HG02571 (cell line): ENCODE measurements around the gene SRRM3.
"Not testable (repeated sequence)": the region's sequence is repeated elsewhere in the genome, so short reads cannot be mapped to it uniquely, and the experiment has no call there.

Experiments used
- ATAC-seq: cut with Tn5 transposase; IDR thresholded peaks from one replicate; pipeline ENCODE4 v1.9.1; 2021; ENCODE audit warnings: mild to moderate bottlenecking, moderate library complexity; ENCODE audit not compliant: unreplicated experiment

SRRM3 gene

DNA sequence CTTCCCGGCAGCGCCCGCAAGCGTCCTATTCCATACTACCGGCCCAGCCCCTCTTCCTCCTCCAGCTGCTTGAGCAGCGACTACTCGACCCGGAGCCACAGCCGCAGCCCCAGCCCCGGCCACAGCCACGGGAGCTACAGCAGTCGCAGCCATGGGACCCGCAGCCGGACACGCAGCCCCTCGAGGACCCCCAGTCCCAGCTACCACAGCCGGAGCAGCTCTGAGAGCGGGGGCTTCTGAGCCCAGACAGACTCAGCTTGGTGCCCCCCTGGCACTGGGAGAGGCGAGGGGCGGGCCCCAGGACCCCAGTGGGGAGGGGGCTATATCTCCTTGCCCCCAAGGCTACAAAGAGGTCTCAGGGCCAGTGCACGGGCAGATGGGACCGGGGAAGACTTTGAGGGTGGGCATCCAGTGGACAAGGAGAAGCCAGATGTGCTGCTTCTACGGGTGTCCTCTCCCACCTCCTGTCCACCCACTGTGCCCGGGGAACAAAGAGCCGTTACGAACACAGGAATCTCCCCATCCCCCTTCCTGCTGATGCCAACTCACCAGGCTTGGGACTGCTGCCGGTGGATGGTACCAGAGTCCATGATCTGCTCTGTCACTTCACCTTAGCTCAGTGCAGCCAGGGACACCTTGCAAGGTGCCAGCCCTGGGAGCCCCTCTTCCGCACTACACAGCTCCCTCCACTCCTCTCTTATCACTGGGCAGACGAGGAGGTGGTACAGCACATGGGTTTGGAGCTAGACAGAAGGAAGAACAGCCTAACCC lies 84.1 kb downstream of the SRRM3 start:
- ATAC-seq: no peak

- no peak for ATAC-seq
These were observed 85.2 kb downstream of the SRRM3 start for GRCh38 chr7:76286842-76287403.

GRCh38 chr7:76290847-76291350 lies 89.2 kb downstream of the SRRM3 start:
- ATAC-seq: not testable (repeated sequence)

- peak; percentile 85 for ATAC-seq
These were observed 89.9 kb downstream of the SRRM3 start for GRCh38 chr7:76291351-76292212.

- no peak for ATAC-seq
These were observed 90.5 kb downstream of the SRRM3 start for GRCh38 chr7:76292213-76292573.

DNA sequence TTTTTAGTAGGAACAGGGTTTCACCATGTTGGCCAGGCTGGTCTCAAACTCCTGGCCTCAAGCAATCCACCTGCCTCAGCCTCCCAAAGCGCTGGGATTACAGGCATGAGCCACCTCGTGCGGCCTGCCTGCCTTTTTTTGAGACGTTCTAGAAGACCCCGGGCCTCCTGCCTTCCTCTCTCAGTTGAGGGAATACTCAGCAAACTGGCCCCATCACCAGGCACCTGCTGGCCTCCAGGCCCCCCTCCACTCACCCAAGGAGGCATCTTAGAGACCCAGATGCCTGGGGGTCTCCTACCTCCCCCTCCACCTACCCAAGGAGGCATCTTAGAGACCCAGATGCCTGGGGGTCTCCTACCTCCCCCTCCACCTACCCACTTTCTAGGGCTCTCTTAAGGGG lies 91.2 kb downstream of the SRRM3 start:
- not testable (repeated sequence) for ATAC-seq

GRCh38 chr7:76293407-76293901 lies 91.8 kb downstream of the SRRM3 start:
- ATAC-seq: no peak

DNA sequence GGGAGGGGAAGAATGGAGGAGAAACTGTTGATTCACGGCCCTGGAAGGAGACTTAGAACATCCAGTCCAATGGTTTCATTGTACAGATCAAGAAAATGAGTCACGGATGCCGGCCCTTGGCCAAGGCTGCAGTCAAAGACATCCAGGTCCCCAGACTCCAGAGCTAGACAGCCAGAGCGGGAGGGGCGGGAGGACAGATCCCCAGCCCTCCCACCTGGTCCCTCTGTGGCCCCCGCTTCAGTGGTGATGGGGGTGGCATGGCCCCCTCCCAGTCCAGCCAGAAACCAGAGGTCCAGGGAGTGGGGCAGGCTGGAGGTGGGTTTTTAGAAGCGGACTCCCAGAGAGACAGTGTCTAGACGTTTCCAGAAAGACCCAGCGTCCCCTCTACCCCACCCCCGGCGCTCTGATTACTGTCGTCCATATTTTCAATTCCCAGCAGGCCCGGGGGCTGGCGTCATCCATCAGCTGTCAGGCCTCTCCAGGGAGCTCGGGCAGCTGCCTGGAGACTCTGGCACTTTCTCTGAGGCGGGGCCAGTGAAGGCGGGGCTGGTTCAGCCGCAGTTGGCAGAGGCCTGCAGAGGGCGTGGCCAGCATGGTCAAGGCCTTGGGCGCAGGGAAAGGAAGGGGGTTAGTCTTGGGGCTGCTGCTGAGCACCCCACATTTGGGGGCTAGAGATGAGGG lies 92.8 kb downstream of the SRRM3 start:
- no peak for ATAC-seq

DNA sequence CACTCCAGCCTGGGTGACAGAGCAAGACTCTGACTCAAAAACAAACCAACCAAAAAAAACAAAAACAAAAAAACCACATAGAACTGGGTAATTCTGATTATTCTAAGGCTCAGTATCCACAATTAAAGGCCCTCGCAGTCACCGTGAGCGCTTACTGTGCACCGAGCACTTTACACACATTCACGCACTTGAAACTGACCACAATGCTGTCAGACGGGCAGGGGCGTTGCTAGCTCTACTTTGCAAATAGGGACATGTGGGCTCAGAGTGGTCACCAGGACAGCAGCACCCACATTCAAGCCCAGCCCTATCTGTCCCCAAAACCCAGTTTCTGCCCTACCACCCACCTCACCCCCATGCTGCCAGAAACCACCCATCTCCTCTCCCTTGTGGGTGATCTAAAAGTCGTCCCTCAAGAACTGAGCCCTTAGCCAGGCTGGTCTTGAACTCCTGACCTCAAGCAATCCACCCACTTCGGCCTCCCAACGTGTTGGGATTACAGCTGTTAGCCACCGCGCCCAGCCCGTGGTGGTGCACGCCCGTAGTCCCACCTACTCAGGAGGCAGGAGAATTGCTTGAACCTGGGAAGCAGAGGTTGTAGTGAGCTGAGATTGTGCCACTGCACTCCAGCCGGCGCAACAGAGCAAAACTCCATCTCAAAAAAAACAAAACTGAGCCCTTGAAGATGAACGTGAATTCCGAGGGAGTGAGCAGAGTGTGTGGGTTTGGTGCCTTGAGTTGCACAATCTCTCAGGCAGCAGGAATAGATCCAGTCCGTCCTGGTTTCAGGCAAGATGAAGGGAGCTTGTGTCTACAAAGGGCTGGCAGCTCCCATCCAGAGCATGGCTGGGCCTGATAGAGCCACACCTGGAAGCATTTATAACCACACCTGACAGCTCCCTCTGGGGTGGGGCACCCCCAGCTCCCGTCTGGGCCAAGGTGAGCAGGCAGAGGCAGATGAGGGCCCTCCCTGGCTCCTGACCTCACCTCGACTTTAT lies 95.3 kb downstream of the SRRM3 start:
- ATAC-seq: no peak

DNA sequence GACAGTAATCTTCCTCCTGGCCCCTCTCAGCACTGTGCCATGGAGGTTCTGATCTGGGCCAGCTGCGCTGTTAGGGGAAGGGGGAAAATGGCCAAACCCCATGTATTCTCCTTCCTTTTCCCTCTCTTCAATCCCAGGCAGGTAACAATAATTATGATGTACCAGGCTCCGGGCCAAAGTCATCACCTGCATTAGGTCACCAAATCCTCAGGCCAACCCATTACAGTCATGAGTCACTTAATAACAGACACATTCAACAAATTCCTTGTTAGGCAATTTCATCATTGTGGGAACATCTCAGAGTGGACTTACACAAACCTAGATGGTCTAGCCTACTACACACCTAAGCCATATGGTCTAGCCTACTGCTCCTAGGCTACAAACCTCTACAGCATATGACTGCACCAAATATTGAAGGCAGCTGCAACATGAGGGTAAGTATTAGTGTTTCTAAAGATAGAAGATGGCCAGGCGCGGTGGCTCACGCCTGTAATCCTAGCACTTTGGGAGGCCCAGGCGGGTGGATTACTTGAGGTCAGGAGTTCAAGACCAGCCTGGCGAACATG lies 98.6 kb downstream of the SRRM3 start:
- ATAC-seq: no peak

- ATAC-seq: no peak
These were observed 99.3 kb downstream of the SRRM3 start for GRCh38 chr7:76301000-76301399.

- ATAC-seq: peak; percentile 49
These were observed 100.9 kb downstream of the SRRM3 start, which contains the start of gene HSPB1 for GRCh38 chr7:76302347-76303201. HSPB1 (plus strand) TSS chr7:76302673; CDS start chr7:76302713, 40 bp downstream.

DNA sequence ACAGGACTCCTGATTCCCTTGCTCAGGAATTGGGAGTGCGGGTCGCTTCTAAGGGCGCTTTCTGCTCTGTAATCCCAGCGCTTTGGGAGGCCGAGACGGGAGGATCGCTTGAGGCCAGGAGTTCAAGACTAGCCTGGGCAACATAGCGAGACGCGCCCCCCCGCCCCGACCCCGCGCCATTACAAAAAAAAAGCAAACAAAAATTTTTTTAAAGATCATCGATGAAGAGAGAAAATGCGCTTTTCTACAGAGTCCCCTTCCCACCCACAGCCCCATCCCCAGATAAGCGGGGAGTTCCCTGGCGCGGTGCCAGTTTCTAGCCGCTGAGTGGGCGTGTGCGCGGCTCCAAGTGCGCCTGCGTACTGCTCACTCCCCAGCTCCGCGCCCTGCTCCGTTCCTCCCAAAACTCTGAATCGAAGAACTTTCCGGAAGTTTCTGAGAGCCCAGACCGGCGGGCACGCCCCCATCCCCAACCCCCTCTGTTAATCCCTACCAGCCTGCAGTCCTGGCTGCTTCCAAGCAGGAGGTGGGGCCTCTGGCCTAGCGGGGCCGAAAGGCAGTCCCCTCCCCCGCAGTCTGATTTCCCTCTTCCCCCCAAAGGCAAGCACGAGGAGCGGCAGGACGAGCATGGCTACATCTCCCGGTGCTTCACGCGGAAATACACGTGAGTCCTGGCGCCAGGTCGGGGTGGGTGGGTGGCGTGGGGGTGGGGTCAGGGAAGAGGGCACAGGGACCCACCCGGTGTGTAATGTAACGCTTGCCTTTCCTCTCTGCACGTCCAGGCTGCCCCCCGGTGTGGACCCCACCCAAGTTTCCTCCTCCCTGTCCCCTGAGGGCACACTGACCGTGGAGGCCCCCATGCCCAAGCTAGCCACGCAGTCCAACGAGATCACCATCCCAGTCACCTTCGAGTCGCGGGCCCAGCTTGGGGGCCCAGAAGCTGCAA lies 101.8 kb downstream of the SRRM3 start:
- ATAC-seq: peak; percentile 46

GRCh38 chr7:76304888-76305375 lies 103.2 kb downstream of the SRRM3 start:
- ATAC-seq: no peak

GRCh38 chr7:76308874-76309273 lies 107.2 kb downstream of the SRRM3 start:
- ATAC-seq: not testable (repeated sequence)

DNA sequence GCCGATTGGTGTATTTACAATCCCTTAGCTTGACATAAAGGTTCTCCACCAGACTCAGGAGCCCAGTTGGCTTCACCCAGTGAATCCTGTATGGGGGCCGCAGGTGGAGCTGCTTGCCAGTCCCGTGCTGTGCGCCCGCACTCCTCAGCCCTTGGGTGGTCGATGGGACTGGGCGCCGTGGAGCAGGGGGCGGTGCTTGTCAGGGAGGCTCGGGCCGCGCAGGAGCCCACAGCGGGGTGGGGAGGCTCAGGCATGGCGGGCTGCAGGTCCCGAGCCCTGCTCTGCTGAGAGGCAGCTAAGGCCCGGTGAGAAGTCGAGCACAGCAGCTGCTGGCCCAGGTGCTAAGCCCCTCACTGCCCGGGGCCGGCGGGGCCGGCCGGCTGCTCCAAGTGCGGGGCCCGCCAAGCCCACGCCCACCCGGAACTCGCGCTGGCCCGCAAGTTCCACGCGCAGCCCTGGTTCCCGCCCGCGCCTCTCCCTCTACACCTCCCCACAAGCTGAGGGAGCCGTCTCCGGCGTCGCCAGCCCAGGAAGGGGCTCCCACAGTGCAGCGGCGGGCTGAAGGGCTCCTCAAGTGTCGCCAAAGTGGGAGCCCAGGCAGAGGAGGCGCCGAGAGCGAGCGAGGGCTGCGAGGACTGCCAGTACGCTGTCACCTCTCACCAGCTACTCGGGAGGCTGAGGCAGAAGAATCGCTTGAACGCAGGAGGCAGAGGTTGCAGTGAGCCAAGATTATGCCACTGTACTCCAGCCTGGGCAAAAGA lies 107.8 kb downstream of the SRRM3 start:
- not testable (repeated sequence) for ATAC-seq
